ENCODE results near the gene PHC2. TPM values are rescaled to one million over a fixed set of nuclear protein-coding genes. Genes with fewer than 3 reads are reported as not detected.

The PHC2 gene
- total RNA-seq, 1 donor = 75.6 TPM

- peak; percentile 62 for DNase-seq (ENCODE audit: low read depth)
- no peak overlapping the region for H3K4me3 ChIP-seq (ENCODE audit: low read depth, low read length)
- TF ChIP-seq, protein P1, sequence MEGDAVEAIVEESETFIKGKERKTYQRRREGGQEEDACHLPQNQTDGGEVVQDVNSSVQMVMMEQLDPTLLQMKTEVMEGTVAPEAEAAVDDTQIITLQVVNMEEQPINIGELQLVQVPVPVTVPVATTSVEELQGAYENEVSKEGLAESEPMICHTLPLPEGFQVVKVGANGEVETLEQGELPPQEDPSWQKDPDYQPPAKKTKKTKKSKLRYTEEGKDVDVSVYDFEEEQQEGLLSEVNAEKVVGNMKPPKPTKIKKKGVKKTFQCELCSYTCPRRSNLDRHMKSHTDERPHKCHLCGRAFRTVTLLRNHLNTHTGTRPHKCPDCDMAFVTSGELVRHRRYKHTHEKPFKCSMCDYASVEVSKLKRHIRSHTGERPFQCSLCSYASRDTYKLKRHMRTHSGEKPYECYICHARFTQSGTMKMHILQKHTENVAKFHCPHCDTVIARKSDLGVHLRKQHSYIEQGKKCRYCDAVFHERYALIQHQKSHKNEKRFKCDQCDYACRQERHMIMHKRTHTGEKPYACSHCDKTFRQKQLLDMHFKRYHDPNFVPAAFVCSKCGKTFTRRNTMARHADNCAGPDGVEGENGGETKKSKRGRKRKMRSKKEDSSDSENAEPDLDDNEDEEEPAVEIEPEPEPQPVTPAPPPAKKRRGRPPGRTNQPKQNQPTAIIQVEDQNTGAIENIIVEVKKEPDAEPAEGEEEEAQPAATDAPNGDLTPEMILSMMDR (IDR thresholded peaks at IDR 0.05; ENCODE audit: insufficient read depth, low read depth, low read length) = no peak
Observed at GRCh38 chr1:33454646-33455282, 23.9 kb upstream of the PHC2 start.

DNA sequence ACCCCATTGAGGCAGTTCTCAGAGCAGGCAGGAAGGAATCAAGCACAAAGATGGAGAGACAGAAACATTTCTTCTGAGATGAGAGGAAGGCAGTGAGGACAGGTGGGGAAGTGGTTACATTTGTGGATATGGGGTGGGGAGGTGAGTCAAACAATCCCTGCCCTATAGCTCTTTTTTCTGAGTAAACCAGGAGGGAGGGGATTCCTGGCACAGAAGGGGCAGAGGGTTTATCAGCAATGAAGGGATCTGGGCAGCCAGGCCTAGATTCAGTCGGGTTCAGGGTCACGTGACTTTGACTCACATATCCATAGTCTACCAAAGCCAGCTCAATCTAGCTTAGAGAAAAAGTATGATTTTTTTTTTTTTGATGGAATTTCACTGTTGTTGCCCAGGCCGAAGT, 15.7 kb upstream of the PHC2 start:
- no peak for DNase-seq (ENCODE audit: low read depth)
- no peak overlapping the region for H3K4me3 ChIP-seq (ENCODE audit: low read depth, low read length)
- TF ChIP-seq, protein P1 (IDR thresholded peaks at IDR 0.05; ENCODE audit: insufficient read depth, low read depth, low read length) = no peak

GRCh38 chr1:33445108-33445507, 14.2 kb upstream of the PHC2 start:
- DNase-seq (ENCODE audit: low read depth) = no peak
- TF ChIP-seq, protein P1 (IDR thresholded peaks at IDR 0.05; ENCODE audit: insufficient read depth, low read depth, low read length) = no peak
- H3K4me3 ChIP-seq (ENCODE audit: low read depth, low read length) = no peak overlapping the region

DNA sequence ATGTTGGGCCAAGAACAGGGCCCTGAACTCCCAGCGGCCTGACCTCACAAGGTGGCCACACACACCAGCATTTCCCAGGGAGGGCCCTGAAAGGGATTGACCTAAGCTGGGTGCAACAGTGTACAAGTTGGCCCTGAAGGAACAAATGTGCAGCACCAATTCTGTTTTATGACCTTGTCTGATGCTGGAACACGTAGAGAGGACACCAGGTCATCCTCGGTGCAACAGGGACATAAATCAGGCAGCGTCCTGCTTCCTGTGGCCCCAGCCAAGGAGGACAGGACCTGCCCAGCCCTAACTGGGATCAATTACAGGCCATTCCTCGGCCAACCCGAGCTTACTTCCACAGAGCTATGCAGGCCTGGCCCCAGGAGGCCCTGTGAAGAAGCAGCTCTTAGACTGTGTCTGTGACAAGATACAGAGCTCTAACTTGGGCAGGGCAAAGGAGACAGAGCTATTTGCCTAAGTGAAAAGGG, 12.8 kb upstream of the PHC2 start:
- peak; percentile 96 for DNase-seq (ENCODE audit: low read depth)
- no peak overlapping the region for H3K4me3 ChIP-seq (ENCODE audit: low read depth, low read length)
- TF ChIP-seq, protein P1 (IDR thresholded peaks at IDR 0.05; ENCODE audit: insufficient read depth, low read depth, low read length) = no peak

GRCh38 chr1:33443080-33443704, 12.3 kb upstream of the PHC2 start:
- no peak overlapping the region for H3K4me3 ChIP-seq (ENCODE audit: low read depth, low read length)
- TF ChIP-seq, protein P1 (IDR thresholded peaks at IDR 0.05; ENCODE audit: insufficient read depth, low read depth, low read length) = no peak
- peak; percentile 69 for DNase-seq (ENCODE audit: low read depth)

GRCh38 chr1:33442141-33442540, 11.2 kb upstream of the PHC2 start:
- peak; percentile 71 for DNase-seq (ENCODE audit: low read depth)
- TF ChIP-seq, protein P1 (IDR thresholded peaks at IDR 0.05; ENCODE audit: insufficient read depth, low read depth, low read length) = no peak
- no peak overlapping the region for H3K4me3 ChIP-seq (ENCODE audit: low read depth, low read length)

Measured in fibroblast of villous mesenchyme (primary cell).